Stimulated activated CD8-positive, alpha-beta memory T cell treated with anti-CD3 and anti-CD28 coated beads, Interleukin-15, amount 100 ng/mL, for 4 hours (primary cell): ENCODE measurements around the gene MT1X.
"Not testable (repeated sequence)": the region's sequence is repeated elsewhere in the genome, so short reads cannot be mapped to it uniquely, and the experiment has no call there.

Experiments used
- DNase-seq, 2 donors: peaks; one replicate each; pipeline ENCODE4 v3.0.0-alpha.2; 2020; ENCODE audit warnings: low read depth in 2 of 2

Gene MT1X

DNA sequence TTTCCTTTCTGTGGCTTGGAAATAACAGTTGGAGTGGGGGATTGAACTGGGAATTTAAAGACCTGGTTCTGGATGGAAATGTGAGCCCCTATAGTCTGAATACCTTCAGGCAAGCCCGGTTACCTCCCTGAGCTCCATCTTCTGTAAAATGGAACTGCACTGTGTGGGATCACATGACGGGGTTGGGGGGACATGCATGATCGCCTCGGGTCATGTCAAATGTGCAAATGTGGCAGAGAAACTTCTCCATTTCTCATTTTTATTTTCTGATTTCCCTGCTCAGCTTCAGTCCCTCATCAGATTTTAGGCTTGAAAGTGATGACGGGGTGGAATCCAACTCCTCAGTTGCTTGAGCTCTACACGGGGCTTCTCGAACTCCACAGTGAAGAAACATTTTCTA lies 29.1 kb upstream of the MT1X start:
- DNase-seq, result no peak

DNA sequence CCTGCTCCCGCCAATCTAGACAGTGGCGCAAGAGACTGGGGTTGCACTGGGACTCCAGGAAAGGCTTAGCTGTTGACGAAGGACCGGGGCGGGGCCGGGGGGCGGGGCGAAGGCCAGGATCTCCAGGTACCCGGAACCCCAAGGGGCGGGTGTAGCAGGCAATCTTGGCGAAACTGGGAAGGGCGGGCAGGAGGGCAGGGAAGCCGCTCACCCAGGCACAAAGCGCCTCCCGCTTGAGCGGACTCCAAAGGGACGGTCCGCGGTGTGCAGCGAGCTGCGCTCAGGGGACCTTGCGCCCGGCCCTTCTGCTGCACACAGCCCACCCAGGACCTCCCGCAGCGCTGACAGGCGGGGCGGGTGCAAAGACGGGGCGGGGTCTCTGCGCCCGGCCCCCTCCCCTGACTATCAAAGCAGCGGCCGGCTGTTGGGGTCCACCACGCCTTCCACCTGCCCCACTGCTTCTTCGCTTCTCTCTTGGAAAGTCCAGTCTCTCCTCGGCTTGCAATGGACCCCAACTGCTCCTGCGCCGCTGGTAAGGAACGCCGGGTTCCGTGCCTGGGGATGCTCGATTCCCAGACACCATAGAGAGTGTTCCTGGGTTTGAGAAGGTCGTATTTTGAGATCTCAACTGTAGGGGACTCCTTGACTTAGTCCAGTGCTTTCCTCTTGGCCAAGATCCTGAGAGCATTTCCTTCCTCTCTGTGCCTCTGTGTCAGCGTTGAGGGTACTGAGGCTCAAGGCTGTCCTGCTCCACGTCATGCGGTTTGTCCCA lies 24.5 kb upstream of the MT1X start, which contains the start of gene MT1F:
MT1F (plus strand) TSS at position 405 of the 772 bp plus-strand sequence; CDS start at position 505, 100 bp downstream.
- peak; percentile 42 to 44 for DNase-seq

DNA sequence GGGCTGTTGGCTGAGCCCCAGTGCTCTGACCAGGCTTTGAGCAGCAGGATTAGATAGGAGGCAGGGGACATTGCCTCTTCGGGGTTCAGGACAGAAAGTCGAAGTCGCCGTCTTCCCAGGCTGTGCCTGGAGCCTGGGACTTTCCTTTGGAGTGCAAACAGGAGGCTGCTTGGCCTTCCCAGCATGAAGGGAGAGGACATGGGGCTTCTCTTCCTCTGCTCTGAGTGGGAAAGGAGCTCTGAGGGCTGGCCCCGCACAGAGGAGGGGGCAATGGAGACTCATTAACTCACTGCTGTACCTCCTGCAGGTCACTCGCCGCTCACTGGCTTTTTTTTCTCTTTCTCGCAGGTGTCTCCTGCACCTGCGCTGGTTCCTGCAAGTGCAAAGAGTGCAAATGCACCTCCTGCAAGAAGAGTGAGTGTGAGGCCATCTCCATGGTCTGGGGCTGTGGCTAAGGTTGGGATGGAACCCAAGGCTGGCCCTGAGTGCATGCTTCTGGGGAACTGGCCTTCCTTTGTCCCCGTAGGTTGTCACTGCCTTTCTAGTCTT lies 23.9 kb upstream of the MT1X start:
- no peak for DNase-seq

DNA sequence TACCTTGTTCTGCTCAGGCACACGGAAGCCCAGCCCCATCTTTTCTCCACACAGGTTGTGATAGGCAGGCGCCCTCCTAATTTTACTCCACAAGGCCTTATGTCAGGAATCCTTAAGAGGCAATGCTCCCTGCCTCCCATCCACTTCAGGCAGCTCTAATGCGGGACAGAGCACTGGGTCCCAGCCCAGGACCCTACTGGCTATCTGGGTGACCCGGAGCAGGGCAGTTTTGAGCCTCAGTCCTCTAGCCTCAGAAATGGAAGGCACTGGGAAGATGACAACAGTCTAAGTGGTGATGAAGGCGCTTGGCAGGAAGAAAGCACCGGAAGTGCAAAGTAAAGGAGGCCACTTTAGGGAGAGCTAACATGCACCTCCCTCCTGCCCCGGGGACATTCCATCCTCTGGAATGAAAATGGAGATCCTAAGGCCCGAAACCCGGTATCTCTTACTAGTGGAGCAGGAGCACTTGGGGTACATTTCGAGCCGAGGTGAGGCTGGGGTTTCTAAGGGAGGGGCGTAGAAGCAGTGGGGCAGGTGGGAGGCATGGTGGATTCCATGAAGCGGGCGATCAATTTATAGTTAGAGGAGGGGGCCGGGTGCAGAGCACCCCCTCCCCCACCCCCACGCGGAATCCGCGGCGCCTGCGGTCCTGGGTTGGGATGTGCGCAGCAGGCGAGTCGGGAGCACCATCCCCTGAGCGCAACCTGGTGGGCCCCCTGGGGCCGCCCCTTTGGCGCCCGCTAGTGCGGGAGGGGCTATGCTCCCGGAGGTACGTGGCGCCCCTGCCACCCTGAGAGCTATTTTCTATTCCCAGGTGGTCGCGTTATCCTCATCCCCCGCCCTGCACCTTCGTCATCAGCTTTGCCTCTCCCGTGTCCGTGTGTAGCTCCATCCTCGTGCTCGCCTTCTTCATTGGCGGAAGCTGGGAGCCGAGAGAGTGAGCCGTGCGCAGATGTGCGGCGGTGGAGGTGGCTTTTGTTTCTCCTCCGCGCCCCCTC lies 19.6 kb upstream of the MT1X start:
- no peak for DNase-seq

DNA sequence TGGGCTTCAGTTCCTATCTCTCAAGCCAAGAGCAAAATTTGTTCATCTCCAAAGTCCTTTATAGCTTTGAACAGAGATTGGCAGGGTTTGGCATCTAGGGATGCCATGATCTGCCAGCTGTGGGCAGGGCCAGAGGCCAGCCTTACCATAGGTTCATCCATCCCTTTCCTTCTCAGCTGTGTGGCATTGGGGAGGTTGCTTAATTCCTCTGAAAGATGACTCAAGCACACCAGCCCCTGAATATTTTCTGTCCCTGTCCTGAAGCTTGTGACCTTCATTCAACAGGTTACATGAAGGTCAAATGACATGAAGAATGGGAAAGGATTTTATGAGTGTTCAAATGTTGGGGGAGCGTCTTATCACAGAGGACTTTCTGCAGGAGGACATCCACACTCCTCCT lies 17.8 kb upstream of the MT1X start:
- DNase-seq, result no peak

DNA sequence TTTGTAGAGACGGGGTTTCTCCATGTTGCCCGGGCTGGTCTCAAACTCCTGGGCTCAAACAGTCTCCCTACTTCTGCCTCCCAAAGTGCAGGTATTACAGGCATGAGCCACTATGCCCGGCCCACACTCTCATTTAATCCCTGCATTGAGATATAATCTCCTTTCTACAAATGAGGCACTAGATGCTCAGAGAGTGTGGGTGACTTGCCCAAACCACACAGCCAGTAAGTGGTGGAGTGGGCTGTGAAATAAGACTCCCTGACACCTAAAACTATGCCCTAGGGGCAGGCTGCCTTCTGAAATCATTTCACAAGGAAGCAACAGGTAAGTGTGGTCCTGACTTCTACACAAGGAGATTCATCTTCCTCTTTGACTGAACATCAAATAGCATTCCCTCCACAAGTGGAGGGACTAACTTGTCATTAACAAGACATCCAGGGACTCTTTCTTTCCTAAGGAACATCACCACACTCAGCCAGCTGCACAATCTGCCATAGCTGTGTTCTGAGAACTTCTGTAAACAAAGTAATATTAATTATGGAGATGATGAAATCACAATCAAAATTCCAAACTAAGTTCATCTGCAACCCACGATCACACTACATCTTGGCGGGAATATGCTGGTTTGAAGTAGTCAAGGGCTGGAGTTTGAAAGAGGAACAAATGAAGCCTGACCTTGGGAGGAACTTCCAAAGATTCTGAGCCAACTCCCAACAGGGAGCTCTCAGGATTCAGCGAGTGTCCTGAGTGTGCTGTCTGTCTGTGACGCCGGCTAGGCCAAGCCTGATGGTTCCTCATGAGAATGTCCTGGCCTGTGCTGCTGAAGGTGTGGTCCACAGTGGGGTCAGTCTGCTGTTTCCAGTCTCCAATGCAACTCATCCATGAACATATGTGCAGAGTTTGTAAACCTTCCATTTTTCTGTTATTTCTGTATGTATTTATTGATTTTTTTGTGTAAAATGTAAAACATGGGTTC lies 16.7 kb upstream of the MT1X start:
- not testable (repeated sequence) for DNase-seq

DNA sequence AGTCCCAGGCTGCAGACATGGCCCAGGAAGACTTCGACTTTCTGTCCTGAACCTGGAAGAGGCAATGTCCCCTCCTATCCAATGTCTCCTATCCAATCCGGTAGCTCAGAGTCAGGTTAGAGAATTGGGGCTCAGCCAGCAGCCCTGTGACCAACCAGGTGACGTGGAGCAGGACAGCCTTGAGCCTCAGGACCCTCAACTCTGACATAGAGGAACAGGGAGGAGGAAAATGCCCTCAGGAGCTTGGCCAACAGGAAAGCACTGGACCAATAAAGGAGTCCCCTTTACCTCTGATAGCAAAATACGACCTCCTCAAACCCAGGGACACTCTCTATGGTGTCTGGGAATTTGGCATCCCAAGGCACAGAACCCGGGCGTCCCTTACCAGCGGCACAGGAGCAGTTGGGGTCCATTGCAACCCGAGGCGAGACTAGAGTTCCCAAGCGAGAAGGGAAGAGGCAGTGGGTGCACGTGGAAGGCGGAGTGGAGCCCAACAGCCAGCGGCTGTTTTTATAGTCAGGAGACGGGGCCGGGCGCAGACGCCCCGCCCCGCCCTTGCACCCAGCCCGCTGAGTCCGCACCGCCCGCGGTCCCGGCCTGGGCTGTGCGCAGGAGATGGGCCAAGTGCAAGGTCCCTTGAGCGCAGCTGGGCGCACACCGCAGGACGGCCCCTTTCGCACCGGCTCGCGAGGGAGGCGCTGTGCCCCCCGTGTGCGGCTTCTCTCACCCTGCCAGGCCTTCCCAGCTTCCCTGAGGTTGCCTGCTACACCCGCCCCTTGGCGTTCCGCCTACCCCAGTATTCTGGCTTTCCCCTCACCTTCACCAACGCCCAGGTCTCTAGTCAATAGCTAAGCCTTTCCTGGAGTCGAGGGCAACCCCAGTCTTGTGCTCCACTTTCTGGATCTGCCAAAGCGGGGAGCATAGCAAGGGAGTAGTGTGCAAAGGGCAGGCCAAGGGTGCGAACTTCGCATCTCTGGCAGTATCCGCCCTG lies 14.4 kb upstream of the MT1X start, which contains the start of gene MT1G:
MT1G (minus strand) TSS at position 485 of the 991 bp plus-strand sequence; CDS start at position 413, 72 bp downstream.
- DNase-seq, result no peak

DNA sequence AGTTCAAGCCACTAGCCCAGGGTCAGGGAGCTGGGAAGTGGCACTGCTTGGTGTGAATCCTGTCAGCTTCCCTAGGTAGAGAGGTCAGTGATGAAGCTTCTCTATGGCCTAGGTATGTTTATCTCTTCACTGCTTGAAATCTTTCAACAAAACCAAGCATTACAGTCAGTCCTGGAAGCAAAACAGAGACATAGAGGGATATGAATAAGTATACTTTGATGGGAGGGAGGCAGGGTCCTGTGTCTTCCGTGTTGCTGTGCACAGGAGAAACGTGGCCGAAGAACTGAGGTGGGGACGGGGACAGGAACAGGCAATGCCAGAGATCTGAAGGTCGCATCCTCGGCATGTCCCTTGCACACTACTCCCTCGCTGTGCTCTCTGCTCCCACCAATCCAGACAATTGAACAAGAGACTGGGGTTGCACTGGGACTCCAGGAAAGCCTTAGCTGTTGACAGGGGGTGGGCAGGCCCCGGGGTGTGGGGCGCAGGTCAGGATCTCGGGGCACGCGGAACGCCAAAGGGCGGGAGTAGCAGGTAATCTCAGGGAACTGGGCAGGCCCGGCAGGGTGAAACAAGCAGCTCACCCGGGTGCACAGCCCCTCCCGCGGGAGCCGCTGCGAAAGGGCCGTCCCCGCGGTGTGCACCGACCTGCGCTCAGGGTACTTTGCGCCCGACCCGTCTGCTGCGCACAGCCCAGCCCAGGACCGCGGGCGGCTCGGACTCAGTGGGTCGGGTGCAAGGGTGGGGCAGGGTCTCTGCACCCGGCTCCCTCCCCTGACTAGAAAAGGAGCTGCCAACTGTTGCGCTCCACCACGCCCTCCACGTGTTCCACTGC lies 13.0 kb upstream of the MT1X start, which contains the start of gene MT1H:
MT1H (plus strand) TSS at position 810 of the 835 bp plus-strand sequence. CDS start 71 bp downstream, outside the sequence.
- no peak for DNase-seq

DNA sequence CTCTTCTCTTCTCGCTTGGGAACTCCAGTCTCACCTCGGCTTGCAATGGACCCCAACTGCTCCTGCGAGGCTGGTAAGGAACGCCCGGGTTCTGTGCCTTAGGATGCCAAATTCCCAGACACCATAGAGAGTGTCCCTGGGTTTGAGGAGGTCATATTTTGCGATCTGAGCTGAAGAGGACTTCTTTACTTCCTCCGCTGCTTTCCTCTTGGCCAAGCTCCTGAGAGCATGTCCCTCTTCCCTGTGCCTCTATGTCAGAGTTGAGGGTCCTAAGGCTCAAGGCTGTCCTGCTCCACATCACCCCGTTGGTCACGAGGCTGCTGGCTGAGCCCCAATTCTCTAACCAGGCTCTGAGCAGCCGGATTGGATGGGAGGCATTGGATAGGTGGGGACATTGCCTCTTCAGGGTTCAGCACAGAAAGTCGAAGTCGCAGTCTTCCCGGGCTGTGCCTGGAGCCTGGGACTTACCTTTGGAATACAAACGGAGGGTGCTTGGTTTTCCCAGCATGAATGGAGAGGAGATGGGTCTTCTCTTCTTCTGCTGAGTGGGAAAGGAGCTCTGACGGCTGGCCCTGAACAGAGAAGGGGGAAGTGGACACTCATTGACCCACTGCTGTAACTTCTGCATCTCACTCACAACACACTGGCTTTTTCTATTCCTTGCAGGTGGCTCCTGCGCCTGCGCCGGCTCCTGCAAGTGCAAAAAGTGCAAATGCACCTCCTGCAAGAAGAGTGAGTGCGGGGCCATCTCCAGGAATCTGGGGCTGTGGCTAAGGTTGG lies 12.2 kb upstream of the MT1X start:
- DNase-seq, result no peak

DNA sequence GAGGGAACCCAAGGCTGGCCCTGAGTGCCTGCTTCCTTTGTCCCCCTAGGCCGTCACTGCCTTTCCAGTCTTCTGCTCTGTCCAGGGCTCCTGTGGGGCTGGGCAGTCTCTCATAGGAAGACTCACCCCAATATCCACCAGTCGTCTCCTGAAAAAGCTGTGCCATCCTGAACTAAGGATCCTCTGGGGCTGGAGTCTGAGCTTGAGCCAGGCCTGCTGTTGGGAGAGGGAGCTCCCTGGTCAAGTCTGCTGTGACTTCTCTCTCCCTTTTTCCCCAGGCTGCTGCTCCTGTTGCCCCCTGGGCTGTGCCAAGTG lies 11.7 kb upstream of the MT1X start:
- DNase-seq, result no peak

DNA sequence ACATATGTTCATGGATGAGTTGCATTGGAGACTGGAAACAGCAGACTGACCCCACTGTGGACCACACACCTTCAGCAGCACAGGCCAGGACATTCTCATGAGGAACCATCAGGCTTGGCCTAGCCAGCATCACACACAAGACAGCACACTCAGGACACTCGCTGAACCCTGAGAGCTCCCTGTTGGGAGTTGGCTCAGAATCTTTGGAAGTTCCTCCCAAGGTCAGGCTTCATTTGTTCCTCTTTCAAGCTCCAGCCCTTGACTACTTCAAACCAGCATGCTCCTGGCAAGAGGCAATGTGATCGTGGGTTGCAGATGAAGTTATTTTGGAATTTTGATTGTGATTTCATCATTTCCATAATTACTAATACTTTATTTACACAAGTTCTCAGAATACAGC lies 10.6 kb upstream of the MT1X start:
- not testable (repeated sequence) for DNase-seq

DNA sequence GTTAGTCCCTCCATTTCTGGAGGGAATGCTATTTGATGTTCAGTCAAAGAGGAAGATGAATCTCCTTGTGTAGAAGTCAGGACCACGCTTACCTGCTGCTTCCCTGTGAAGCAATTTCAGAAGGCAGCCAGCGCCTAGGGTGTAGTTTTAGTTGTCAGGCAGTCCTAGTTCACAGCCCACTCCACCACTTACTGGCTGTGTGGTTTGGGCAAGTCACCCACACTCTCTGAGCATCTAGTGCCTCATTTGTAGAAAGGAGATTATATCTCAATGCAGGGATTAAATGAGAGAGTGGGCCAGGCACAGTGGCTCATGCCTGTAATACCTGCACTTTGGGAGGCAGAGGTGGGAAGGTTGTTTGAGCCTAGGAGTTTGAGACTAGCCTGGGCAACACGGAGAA lies 10.1 kb upstream of the MT1X start:
- not testable (repeated sequence) for DNase-seq

DNA sequence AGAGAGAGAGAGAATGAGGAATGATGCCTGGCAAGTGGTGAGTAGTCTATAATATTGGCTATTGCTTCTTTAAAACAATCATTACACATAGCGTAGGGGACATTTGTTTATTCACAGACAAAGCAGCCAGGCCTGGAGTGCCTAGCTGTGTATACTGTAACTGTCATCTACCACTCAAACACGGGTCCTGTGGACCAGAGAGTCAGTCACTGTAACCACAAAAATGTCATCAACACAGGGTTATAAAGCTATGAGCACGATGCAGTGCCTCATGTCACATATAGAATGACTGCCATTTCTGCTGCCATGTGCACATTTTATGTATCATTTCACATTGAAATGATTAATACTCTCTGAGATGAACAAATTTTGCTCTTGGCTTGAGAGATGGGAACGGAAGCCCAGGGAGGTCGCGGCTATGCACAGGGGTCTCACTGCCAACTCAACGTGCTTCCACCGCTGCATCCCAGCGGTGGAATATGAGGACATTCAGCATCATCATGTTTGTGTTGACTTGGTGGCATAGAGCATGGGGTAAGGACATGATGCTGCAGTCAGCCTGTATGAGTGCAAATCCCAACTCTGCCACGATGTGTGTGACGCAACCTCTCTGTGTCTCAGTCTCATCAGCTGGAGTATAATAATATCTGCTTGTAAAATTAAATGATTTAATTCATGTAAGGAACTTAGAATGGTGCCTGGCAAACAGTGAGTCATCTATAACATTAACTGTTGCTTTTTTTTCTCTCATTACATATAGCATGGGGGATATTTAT lies 9.3 kb upstream of the MT1X start:
- DNase-seq, result no peak

DNA sequence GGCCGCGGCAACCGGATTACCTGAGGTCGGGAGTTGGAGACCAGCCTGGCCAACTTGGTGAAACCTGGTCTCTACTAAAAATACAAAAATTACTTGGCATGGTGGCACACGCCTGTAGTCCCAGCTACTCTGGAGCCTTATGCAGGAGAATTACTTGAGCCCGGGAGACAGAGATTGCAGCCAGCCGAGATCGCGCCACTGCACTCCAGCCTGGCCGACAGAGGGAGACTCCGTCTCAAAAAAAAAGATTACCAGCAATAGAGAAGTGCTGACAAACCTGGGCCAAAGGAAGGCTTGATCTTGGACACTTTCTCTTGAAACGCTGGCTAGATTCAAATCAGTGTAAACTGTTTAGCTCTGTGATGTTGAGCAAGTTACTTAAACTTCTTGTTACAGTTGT lies 8.3 kb upstream of the MT1X start:
- no peak for DNase-seq

DNA sequence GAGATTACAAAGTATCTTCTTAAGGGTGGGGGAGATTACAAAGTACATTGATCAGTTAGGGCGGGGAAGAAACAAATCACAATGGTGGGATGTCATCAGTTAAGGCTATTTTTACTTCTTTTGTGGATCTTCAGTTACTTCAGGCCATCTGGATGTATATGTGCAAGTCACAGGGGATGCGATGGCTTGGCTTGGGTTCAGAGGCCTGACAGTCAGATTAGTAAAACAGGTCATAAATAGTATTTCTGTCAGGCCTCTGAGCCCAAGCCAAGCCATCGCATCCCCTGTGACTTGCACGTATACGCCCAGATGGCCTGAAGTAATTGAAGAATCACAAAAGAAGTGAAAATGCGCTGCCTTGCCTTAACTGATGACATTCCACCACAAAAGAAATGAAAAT lies 7.7 kb upstream of the MT1X start:
- DNase-seq, result not testable (repeated sequence)

DNA sequence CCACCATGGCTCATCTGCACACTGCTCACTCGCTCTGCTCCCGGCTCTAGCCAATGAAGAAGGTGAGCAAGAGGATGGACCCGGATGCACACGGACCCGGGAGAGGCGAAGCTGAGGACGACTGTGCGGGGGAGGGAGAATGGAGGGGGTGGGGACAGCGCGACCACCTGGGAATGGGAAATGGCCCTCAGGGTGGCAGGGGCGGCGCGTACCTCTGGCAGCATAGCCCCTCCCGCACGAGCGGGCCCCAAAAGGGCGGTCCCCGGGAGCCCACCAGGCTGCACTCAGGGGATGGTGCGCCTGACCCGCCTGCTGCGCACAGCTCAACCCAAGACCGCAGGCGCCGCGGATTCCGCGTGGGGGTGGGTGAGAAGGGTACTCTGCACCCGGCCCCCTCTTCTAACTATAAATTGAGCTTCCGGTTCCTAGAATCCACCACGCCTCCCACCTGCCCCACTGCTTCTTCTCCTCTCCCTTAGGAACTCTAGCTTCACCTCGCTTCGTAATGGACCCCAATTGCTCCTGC lies 6.5 kb upstream of the MT1X start:
- peak; percentile 13 to 29 for DNase-seq

DNA sequence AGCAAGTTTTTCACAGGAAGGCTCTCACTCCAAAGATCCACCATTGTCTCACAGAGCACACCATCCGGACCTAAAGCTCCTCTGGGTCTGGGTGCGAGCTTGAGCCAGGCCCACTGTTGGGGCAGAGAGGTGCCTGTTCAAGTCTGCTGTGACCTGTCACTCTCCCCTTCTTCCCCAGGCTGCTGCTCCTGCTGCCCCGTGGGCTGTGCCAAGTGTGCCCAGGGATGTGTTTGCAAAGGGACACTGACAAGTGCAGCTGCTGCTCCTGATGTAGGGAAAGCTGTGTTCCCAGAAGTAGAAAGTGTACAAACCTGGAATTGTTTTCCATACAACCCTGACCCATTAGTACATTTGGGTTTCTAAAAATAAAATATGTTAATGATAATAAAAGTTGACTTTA lies 4.8 kb upstream of the MT1X start:
- DNase-seq, result no peak
